GM18951 (cell line): ENCODE data around the gene BBOX1.
"Not testable (repeated sequence)": the region's sequence is repeated elsewhere in the genome, so short reads cannot be mapped to it uniquely, and the experiment has no call there.

Experiments used
- POLR2A ChIP-seq: IDR thresholded peaks from 4 replicates; pipeline ENCODE4 v1.6.1; 2011; ENCODE audit warnings: mild to moderate bottlenecking; ENCODE audit not compliant: insufficient read length, insufficient read depth; ENCODE audit errors: extremely low read depth
- in situ Hi-C: fragments of 300-500 bp; cut with MboI; formaldehyde crosslinking; loops from one replicate; pipeline ENCODE4 v1.12.0; 2022; ENCODE audit warnings: low sequenced_read_pairs, mixed read lengths, inconsistent platforms; ENCODE audit not compliant: unreplicated experiment

BBOX1 gene

DNA sequence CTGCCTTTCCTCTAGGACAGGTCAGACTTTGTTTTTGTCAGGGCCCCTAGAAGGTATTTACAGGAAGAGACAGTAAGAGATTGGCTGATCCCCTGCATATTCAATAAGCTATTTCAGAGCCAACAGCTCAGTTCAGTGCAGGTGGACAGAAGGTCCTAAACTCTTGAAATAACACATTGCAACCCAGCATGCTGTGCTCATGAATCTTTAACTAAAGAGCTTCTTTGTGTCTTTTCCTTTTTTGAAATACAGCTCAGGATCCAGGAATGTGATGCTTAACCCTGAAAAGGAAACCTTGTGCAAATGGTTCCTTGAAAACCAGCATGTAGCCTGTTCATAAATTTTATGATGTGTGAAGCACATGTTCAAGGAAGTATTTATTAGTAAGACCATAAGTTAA, 43.9 kb downstream of the BBOX1 start:
- in situ Hi-C loops: no loop called here
- no peak for TF ChIP-seq POLR2A

DNA sequence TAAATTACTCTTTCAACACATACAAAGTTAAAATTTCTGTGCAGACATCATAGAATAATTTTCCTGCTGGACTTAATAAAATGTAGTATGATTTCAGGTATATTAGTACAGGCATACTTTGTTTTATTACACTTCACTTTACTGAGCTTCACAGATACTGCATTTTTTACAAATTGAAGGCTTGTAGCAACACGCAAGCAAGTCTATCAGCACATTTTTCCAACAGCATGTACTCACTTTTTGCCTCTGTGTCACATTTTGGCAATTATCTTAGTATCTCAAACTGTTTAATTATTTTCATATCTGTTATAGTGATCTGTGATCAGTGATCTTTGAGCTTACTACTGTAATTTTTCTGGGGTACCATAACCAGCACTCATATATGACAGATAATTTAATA, 44.5 kb downstream of the BBOX1 start:
- TF ChIP-seq POLR2A: no peak
- in situ Hi-C loops: no loop called here

DNA sequence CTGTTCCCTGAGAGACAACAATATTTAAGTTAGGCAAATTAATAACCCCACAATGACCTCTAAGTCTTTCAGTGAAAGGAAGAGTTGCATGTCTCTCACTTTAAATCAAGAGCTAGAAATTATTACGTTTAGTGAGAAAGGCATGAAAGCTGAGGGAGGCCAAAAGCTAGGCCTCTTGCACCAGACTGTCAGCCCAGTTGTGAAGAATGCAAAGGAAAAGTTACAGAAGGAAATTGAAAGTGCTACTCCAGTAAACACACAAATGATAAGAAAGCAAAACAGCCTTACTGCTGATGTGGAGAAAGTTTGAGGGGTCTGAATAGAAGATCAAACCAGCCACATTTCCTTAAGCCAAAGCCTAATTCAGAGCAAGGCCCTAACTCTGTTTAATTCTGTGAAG, 45.0 kb downstream of the BBOX1 start:
- in situ Hi-C loops: no loop called here
- no peak for TF ChIP-seq POLR2A

DNA sequence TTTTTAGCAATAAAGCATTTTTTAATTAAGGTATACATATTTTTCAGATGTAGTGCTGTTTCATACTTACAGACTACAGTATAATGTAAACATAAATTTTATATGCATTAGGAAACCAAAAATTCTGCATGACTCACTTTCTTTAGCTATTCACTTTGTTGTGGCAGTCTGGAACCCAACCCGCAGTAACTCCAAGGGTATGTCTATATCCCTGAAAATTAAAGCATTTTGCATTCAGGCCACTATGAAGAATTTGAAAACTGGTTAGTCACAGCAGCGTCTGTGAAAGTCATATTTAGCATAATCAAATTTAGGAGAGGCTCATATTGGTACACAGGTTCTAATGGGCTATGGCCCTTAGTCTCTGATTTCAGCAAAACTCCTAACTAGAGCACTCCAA, 46.8 kb downstream of the BBOX1 start:
- in situ Hi-C loops: no loop called here

DNA sequence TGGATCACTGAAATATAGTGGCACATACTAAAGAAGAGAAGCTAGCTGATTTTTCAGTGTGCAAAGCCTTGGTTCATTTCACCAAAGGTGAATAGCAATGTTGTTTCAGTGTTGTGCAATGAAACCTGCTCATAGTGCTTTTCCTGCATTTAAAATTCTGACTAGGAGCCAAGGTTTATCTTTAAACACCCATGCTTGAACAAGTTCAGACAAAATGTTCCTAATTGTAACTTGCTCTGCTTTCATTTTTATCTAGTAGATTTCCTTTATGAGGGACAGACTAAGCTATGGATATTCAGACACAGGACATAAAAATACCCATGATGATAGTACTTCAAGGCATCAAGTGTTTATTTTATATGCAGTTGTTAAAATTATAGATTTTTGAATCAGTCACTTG, 47.7 kb downstream of the BBOX1 start:
- no peak for TF ChIP-seq POLR2A
- in situ Hi-C loops: no loop called here

More for the DNA sequence above, 46.8 kb downstream of the BBOX1 start:
- no peak for TF ChIP-seq POLR2A

DNA sequence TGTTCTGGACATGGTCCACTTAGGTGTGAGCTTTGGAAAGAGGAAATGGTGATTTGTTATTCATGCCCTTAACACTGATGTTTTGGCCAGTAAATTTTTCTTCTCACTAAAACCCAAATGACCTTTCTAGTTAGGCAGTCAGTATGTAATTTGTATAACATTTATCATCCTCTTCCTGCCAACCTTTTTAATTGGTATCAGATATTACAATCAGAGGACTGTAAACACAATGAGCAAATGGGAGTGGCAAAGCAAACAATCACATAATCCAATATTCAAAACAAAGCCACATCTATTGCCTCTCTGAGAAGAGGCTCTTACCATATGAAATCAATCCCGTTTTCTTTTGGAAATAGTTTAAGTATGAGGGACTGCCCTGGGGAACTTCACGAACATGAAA, 49.1 kb downstream of the BBOX1 start:
- in situ Hi-C loops: no loop called here
- TF ChIP-seq POLR2A: no peak

DNA sequence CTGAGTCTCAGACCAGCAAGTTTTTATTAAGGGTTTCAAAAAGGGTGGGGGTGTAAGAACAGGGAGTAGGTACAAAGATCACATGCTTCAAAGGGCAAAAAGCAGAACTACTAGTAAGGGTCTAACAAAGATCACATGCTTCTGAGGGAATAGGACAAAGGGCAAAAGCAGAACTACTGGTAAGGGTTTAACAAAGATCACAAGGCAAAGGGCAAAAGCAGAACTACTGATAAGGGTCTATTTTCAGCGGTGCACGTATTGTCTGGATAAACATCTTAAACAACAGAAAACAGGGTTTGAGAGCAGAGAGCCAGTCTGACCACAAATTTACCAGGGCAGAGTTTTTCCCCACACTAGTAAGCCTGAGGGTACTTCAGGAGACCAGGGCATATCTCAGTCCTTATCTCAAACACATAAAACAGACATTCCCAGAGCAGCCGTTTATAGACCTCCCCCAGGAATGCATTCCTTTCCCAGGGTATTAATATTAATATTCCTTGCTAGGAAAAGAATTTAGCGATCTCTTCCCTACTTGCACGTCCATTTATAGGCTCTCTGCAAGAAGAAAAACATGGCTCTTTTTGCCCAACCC, 49.8 kb downstream of the BBOX1 start:
- in situ Hi-C loops: not testable (repeated sequence)

DNA sequence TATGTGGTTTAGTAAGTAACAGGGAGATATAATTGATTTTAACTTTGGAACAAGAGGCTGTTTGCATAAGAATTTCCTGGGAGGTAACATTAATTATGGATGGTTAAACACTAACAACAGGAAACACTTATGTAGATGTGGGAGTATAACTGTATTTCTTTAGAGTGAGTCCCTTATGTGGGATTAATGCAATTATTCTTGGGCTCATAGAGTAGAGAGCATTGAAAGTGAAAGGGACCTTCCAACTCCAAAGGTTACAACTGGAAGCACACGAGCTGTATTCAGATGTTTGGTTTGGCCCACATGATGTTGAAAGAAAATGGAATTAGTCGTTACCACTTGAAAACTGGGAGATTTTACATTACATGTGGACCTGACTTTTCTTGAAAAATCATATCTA, 53.5 kb downstream of the BBOX1 start:
- no peak for TF ChIP-seq POLR2A
- in situ Hi-C loops: no loop called here

DNA sequence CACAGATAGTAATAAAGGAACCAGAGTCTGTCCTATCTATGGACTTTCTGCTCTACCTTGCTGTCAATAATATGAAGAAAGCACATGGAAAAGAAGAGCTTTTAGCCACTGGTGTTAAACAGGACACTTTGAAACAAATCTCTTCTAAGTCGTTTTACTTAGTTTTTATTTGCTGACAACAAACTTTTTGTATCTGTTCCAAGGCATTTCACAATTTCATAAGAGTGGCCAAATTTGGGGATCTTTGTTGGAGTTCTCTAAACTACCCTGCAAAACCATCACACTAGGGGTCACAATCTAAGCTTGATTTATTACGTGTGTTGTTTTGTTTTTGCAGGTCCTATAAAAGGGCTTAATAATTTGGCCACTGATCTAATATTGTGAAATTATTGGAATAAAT, 54.4 kb downstream of the BBOX1 start:
- in situ Hi-C loops: no loop called here
- TF ChIP-seq POLR2A: no peak

DNA sequence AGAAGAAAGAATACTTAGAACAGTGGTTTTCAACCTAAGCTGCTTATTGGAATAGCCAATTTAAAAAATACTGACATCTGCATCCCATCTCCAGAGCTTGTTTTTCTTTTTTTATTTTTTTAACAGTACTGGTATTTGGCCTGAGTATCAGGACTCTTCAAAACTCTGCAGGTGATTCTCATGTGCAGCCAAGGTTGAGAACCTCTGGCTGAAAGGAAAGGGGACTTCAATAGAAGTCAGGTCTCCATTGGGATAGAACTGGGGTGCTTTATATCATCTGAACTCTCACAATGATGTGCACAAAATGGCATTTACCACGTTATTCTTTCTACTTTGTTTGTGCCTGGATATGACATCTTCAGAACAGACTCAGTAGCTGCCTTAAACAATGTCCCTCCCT, 55.3 kb downstream of the BBOX1 start:
- in situ Hi-C loops: no loop called here
- TF ChIP-seq POLR2A: no peak

DNA sequence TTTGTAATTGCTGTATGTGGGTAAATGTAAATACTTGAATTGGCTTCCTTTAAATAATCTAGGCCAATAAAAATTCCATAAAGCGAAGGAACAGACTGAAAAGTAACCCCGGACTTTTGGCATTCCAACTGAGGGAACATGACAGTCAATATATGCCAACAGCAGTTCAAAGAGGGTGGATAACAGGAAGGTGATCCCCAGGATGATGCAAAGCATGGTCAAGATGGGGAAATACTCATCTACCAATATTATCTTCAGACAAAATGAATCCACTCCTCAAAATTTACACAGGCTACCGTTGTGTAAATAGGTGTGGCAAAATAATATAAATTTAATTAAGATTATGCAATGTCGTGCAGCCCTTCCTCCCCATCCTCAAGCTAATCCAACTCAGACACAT, 56.9 kb downstream of the BBOX1 start:
- TF ChIP-seq POLR2A: no peak
- in situ Hi-C loops: no loop called here

DNA sequence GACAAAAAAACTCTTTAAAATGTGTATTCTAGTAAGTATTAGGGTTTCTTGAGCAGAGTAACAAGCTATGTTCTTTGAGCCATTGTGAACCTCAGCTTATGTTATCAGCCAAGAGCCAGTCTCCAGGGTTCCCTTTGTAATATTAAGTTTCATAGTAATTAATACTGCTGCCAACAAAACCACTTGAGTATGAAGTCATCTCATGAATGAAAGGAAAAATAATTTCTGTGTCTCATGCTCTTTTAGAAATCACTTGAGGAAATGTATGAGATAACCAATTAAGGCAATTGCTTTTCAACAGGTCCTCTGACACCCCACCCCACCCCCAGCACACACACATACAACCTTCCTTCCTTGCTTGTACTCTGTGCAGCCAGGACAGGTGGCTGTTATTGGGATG, 59.9 kb downstream of the BBOX1 start:
- TF ChIP-seq POLR2A: no peak
- in situ Hi-C loops: no loop called here

DNA sequence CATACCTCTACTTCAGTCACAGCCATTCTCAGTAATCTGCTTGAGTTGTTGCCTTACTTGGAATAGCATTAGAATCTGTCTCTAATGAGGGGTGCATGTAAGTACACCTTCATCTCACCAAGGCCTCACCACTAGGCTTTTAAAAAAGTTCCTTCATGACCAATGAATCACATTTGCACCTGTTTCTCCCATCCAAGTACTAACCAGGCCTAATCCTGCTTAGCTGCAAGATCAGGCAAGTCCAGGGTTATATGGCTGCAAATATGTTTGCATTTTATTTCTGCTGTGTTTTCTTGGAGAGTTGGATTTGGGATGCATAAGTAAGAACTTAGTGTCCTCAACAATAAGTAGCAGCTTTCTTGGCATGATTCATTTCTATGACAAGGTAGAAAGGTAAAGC, 66.9 kb downstream of the BBOX1 start:
- in situ Hi-C loops: no loop called here
- TF ChIP-seq POLR2A: no peak

DNA sequence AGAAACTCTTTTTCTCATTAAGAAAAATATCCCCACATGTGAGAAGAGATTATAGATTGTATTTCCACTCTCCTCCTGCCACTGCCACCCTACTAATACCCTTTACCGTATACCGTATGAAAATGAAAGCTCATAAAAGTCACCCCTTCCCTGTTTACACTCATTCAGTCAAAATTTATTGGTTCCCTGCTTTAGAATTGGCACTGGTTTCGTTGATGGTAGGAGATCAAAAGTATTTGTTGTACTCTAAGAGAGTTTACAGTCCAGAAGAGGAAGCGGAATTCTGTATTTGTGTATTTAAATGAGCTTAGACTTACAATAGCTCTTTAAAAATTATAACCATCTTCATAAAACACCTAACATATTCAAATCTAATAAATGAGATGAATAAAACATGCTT, 68.2 kb downstream of the BBOX1 start:
- in situ Hi-C loops: no loop called here
- TF ChIP-seq POLR2A: no peak

DNA sequence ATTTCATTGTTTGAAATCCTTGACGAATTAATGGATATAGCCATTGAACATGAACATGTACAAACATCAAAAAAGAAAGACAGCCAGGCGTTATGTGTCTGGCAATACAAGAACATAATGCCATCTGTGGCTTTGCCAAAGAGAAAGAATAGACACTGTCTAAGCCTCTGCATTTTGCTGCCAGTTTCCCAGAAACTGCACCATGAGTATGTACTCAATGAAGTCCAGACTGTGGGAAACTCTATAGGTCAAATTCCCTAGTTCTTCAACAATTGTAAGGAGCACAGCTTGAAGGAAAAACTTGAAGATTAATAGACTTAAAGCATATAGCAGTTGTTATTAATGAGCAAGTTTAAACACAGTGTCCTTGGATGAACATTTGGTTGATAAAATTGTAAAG, 71.3 kb downstream of the BBOX1 start:
- in situ Hi-C loops: no loop called here
- TF ChIP-seq POLR2A: no peak
